Measurements from ENCODE around the gene PRSS22.

Gene PRSS22

GRCh38 chr16:2830355-2830695, 27.6 kb downstream of the PRSS22 start:
- Histone ChIP-seq H3K27ac (ENCODE audit: low read length) (no peak overlapping the region), H3K27me3 (ENCODE audit: insufficient read depth, low read length) (no peaks in the 10 kb centered on the region), H3K9me3 (ENCODE audit: insufficient read depth, low read depth, low read length) (no peaks in the 10 kb centered on the region), H3K4me1 (ENCODE audit: insufficient read depth, low read length) (no peaks in the 10 kb centered on the region), H3K36me3 (ENCODE audit: insufficient read depth, low read depth, low read length) (no peaks in the 10 kb centered on the region), H3K4me3 (ENCODE audit: low read length) (no peak overlapping the region), H3K9ac (ENCODE audit: low read depth, low read length) (no peak overlapping the region)

DNA sequence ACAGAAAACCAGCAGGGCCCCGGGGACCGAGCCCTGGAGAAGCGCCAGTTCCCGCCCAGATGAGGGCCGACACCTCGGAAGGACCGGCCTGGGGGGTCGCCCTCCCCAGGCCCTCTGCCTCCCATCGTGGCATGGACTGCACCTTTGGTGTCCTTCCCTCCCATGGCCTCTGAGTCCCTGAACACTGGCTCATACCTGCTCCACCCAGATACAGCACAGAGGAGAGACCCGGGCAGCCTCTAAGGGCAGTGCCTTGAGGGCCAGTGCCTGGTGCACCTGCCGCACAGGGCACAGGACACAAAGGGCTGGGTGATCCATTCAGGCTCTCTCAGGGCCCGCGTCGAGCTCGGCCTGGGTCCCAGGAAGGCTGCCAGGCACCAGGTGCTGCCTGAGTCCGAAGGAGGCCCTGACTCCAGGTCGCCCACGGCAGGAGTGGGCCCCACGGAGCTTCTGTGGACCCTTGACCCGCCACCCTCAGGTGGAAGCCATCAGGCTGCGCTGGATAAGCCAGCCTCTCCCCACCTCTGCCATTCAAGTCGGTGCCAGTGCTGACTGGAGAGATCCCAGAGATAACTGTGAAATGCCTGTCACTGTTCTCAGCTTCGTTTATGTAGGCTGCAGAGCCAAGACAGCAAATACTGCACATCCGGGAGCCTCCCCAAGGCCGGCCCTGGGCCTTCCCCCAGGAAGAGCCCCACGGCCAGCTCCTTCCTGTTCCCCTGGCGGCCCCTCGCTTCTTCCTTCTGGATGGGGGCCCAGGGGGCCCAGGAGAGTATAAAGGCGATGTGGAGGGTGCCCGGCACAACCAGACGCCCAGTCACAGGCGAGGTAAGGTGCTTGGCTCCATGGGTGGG, 28.2 kb downstream of the PRSS22 start, which contains the start of gene ZG16B:
TSS of gene ZG16B (plus strand) at position 803 of the 854 bp plus-strand sequence. CDS start 139 bp downstream, outside the sequence.
- no peaks in the 10 kb centered on the region for H3K4me1 ChIP-seq (ENCODE audit: insufficient read depth, low read length)
- no peak within 1 kb of the TSS for H3K4me3 ChIP-seq (ENCODE audit: low read length)
- H3K36me3 ChIP-seq (ENCODE audit: insufficient read depth, low read depth, low read length), result no peaks in the 10 kb centered on the region
- H3K9ac ChIP-seq (ENCODE audit: low read depth, low read length), result no peak within 1 kb of the TSS
- H3K27me3 ChIP-seq (ENCODE audit: insufficient read depth, low read length), result no peaks in the 10 kb centered on the region
- no peak within 1 kb of the TSS for H3K27ac ChIP-seq (ENCODE audit: low read length)
- H3K9me3 ChIP-seq (ENCODE audit: insufficient read depth, low read depth, low read length), result no peaks in the 10 kb centered on the region

- H3K4me1 ChIP-seq (ENCODE audit: insufficient read depth, low read length), result no peaks in the 10 kb centered on the region
- H3K4me3 ChIP-seq (ENCODE audit: low read length), result no peak overlapping the region
- no peak overlapping the region for H3K9ac ChIP-seq (ENCODE audit: low read depth, low read length)
- H3K27ac ChIP-seq (ENCODE audit: low read length), result no peak overlapping the region
- no peaks in the 10 kb centered on the region for H3K36me3 ChIP-seq (ENCODE audit: insufficient read depth, low read depth, low read length)
- H3K27me3 ChIP-seq (ENCODE audit: insufficient read depth, low read length), result no peaks in the 10 kb centered on the region
- no peaks in the 10 kb centered on the region for H3K9me3 ChIP-seq (ENCODE audit: insufficient read depth, low read depth, low read length)
Observed at GRCh38 chr16:2828876-2829430, 29.0 kb downstream of the PRSS22 start.

- Histone ChIP-seq H3K4me3 (ENCODE audit: low read length) (no peak overlapping the region), H3K9ac (ENCODE audit: low read depth, low read length) (no peak overlapping the region), H3K27ac (ENCODE audit: low read length) (no peak overlapping the region), H3K36me3 (ENCODE audit: insufficient read depth, low read depth, low read length) (no peaks in the 10 kb centered on the region), H3K4me1 (ENCODE audit: insufficient read depth, low read length) (no peaks in the 10 kb centered on the region), H3K27me3 (ENCODE audit: insufficient read depth, low read length) (no peaks in the 10 kb centered on the region), H3K9me3 (ENCODE audit: insufficient read depth, low read depth, low read length) (no peaks in the 10 kb centered on the region)
Observed at GRCh38 chr16:2828521-2828840, 29.5 kb downstream of the PRSS22 start.

DNA sequence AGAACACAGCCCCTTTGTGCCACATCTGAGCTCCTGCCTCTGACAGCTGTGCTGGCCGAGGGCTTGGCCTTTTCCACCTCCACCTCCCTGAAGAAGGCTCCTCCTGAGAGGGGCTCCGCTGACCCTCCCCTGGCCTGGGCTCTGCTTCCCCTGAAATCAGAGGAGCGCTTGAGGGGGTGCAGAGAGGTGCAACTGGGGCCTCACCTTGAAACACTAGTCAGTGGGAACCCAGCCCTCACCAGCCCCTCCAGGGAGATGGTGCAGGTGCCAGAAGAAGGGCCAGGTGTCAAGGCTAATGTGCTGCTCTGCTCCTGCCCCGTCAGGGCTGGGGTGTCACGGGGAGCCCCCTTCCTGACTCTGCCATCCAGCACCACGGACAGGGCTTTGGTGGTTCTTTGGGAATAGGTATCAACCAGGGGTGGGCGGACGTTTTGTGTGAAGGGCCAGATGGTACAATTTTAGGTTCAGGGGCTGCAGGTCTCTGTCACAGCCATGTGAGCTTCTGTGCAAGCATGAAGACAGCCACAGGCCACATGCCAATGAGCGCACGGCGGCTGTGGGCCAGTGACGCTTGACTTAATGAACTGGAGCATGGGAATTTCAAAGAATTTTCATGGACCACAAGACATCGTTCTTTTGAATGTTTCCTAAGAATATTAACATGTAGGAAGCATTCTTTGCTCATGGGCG, 30.0 kb downstream of the PRSS22 start:
- H3K9me3 ChIP-seq (ENCODE audit: insufficient read depth, low read depth, low read length), result no peaks in the 10 kb centered on the region
- H3K27ac ChIP-seq (ENCODE audit: low read length), result no peak overlapping the region
- H3K4me1 ChIP-seq (ENCODE audit: insufficient read depth, low read length), result no peaks in the 10 kb centered on the region
- H3K36me3 ChIP-seq (ENCODE audit: insufficient read depth, low read depth, low read length), result no peaks in the 10 kb centered on the region
- H3K9ac ChIP-seq (ENCODE audit: low read depth, low read length), result no peak overlapping the region
- no peaks in the 10 kb centered on the region for H3K27me3 ChIP-seq (ENCODE audit: insufficient read depth, low read length)
- H3K4me3 ChIP-seq (ENCODE audit: low read length), result no peak overlapping the region

- Histone ChIP-seq H3K27me3 (ENCODE audit: insufficient read depth, low read length) (no peaks in the 10 kb centered on the region), H3K9ac (ENCODE audit: low read depth, low read length) (no peak overlapping the region), H3K27ac (ENCODE audit: low read length) (no peak overlapping the region), H3K36me3 (ENCODE audit: insufficient read depth, low read depth, low read length) (no peaks in the 10 kb centered on the region), H3K4me3 (ENCODE audit: low read length) (no peak overlapping the region), H3K4me1 (ENCODE audit: insufficient read depth, low read length) (no peaks in the 10 kb centered on the region), H3K9me3 (ENCODE audit: insufficient read depth, low read depth, low read length) (no peaks in the 10 kb centered on the region)
Observed at GRCh38 chr16:2827374-2827791, 30.6 kb downstream of the PRSS22 start.

- Histone ChIP-seq H3K4me3 (ENCODE audit: low read length) (no peak overlapping the region), H3K9me3 (ENCODE audit: insufficient read depth, low read depth, low read length) (no peaks in the 10 kb centered on the region), H3K27me3 (ENCODE audit: insufficient read depth, low read length) (no peaks in the 10 kb centered on the region), H3K9ac (ENCODE audit: low read depth, low read length) (no peak overlapping the region), H3K4me1 (ENCODE audit: insufficient read depth, low read length) (no peaks in the 10 kb centered on the region), H3K36me3 (ENCODE audit: insufficient read depth, low read depth, low read length) (no peaks in the 10 kb centered on the region), H3K27ac (ENCODE audit: low read length) (no peak overlapping the region)
Observed at GRCh38 chr16:2826591-2827373, 31.2 kb downstream of the PRSS22 start.

- Histone ChIP-seq H3K36me3 (ENCODE audit: insufficient read depth, low read depth, low read length) (no peaks in the 10 kb centered on the region), H3K27ac (ENCODE audit: low read length) (no peak overlapping the region), H3K4me3 (ENCODE audit: low read length) (no peak overlapping the region), H3K4me1 (ENCODE audit: insufficient read depth, low read length) (no peaks in the 10 kb centered on the region), H3K9me3 (ENCODE audit: insufficient read depth, low read depth, low read length) (no peaks in the 10 kb centered on the region), H3K9ac (ENCODE audit: low read depth, low read length) (no peak overlapping the region), H3K27me3 (ENCODE audit: insufficient read depth, low read length) (no peaks in the 10 kb centered on the region)
Observed at GRCh38 chr16:2825906-2826305, 32.1 kb downstream of the PRSS22 start.

- Histone ChIP-seq H3K9ac (ENCODE audit: low read depth, low read length) (no peak overlapping the region), H3K27me3 (ENCODE audit: insufficient read depth, low read length) (no peaks in the 10 kb centered on the region), H3K4me1 (ENCODE audit: insufficient read depth, low read length) (no peaks in the 10 kb centered on the region), H3K4me3 (ENCODE audit: low read length) (no peak overlapping the region), H3K27ac (ENCODE audit: low read length) (no peak overlapping the region), H3K36me3 (ENCODE audit: insufficient read depth, low read depth, low read length) (no peaks in the 10 kb centered on the region), H3K9me3 (ENCODE audit: insufficient read depth, low read depth, low read length) (no peaks in the 10 kb centered on the region)
Observed at GRCh38 chr16:2825049-2825742, 32.8 kb downstream of the PRSS22 start.

DNA sequence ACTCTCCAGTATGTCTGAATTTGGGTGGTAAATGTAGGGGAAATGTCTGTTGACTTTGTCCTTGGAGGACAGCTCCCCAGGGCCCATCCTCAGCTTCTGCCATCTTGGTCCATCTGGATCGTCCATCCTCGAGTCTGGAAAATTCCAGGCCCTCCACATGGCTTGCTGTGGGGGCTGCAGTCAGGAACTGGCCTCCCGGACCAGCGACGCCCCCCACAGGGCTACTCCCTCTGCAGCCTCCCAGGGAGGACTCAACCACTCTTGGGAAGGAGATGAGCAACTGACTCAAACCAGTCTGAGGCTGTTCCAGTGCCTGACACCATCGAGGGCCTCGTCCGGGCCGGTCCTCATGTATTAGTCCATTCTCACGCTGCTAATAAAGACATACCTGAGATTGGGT, 33.3 kb downstream of the PRSS22 start:
- no peaks in the 10 kb centered on the region for H3K27me3 ChIP-seq (ENCODE audit: insufficient read depth, low read length)
- no peaks in the 10 kb centered on the region for H3K9me3 ChIP-seq (ENCODE audit: insufficient read depth, low read depth, low read length)
- no peaks in the 10 kb centered on the region for H3K4me1 ChIP-seq (ENCODE audit: insufficient read depth, low read length)
- H3K36me3 ChIP-seq (ENCODE audit: insufficient read depth, low read depth, low read length), result no peaks in the 10 kb centered on the region
- H3K4me3 ChIP-seq (ENCODE audit: low read length), result no peak overlapping the region
- no peak overlapping the region for H3K27ac ChIP-seq (ENCODE audit: low read length)
- H3K9ac ChIP-seq (ENCODE audit: low read depth, low read length), result no peak overlapping the region; the same call in 1 of the 2 replicates

GRCh38 chr16:2822496-2822895, 35.5 kb downstream of the PRSS22 start:
- H3K4me1 ChIP-seq (ENCODE audit: insufficient read depth, low read length), result no peaks in the 10 kb centered on the region
- H3K36me3 ChIP-seq (ENCODE audit: insufficient read depth, low read depth, low read length), result no peaks in the 10 kb centered on the region
- H3K4me3 ChIP-seq (ENCODE audit: low read length), result no peak overlapping the region
- no peak overlapping the region for H3K27ac ChIP-seq (ENCODE audit: low read length)
- no peaks in the 10 kb centered on the region for H3K9me3 ChIP-seq (ENCODE audit: insufficient read depth, low read depth, low read length)
- H3K9ac ChIP-seq (ENCODE audit: low read depth, low read length), result no peak overlapping the region
- H3K27me3 ChIP-seq (ENCODE audit: insufficient read depth, low read length), result no peaks in the 10 kb centered on the region
